BLaER1 treated with 17β-estradiol and CSF1 and Interleukin-3, amounts not matched to agents 10 nM and 100 nM (cell line): ENCODE data around the gene MARCHF2.
A peak's percentile ranks its signal among the peaks of the same experiment; 100 is the strongest.
"Not testable (repeated sequence)": the region's sequence is repeated elsewhere in the genome, so short reads cannot be mapped to it uniquely, and the experiment has no call there.

Source experiments
- H3K27ac ChIP-seq, 11 experiments: shearing (Covaris generic); formaldehyde crosslinking; 2 replicates each; pipeline ENCODE4 v1.8.1; 2022
- H3K27me3 ChIP-seq, 11 experiments: shearing (Covaris generic); formaldehyde crosslinking; 2 replicates each; pipeline ENCODE4 v1.8.1; 2022
- H3K36me3 ChIP-seq, 11 experiments: shearing (Covaris generic); formaldehyde crosslinking; 2 replicates each; pipeline ENCODE4 v1.8.1; 2022
- H3K4me1 ChIP-seq, 10 experiments: shearing (Covaris generic); formaldehyde crosslinking; 2 replicates each; pipeline ENCODE4 v1.8.1; 2022
- H3K4me2 ChIP-seq, 11 experiments: shearing (Covaris generic); formaldehyde crosslinking; 2 replicates each; pipeline ENCODE4 v1.8.1; 2022
- H3K4me3 ChIP-seq, 10 experiments: shearing (Covaris generic); formaldehyde crosslinking; 2 replicates each; pipeline ENCODE4 v1.8.1; 2022
- H3K9ac ChIP-seq, 11 experiments: shearing (Covaris generic); formaldehyde crosslinking; 2 replicates each; pipeline ENCODE4 v1.8.1; 2022
- H3K9me3 ChIP-seq, 11 experiments: shearing (Covaris generic); formaldehyde crosslinking; replicated peaks in 1 of 11; 2 replicates each; pipeline ENCODE4 v1.8.1; 2022
- H4K20me1 ChIP-seq, 11 experiments: shearing (Covaris generic); formaldehyde crosslinking; 2 replicates each; pipeline ENCODE4 v1.8.1; 2022
- Cebpa-rat ChIP-seq, 11 experiments: shearing (Covaris generic); IDR thresholded peaks; 2 replicates each; pipeline ENCODE4 v1.8.1; 2022

The MARCHF2 gene

DNA sequence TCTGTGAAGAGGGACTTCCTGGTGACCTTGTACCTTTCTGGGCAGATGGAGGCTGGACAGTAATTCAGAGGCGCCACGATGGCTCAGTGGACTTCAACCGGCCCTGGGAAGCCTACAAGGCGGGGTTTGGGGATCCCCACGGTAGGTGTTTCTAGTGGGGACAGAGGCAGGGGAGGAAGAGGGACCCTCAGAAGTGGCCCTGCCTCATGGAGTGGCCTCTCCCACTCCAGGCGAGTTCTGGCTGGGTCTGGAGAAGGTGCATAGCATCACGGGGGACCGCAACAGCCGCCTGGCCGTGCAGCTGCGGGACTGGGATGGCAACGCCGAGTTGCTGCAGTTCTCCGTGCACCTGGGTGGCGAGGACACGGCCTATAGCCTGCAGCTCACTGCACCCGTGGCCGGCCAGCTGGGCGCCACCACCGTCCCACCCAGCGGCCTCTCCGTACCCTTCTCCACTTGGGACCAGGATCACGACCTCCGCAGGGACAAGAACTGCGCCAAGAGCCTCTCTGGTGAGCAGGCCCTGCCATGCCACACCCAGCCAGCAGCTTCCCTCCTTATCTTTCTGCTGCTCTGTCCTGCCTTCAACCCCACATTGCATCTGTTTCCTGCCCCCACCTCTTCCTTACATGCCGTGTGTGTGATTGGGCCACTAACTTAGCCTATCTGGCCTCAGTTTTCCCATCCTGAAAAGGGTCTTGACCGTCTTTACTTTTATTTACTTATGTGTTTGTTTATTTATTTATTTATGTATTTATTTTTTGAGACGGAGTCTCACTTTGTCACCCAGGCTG is 41.9 kb upstream of the MARCHF2 start:
- Histone ChIP-seq H3K4me3 (no peak overlapping the region), H3K4me2 (peak overlapping the region in 2 of 11 experiments; percentile 11 to 28; a peak in 3 of 22 replicates), H3K4me1 (peaks cover 14 to 24% (median 21%) of the 10 kb centered on the region in 10 experiments), H3K36me3 (peaks cover 0 to 31% (median 19%) of the 10 kb centered on the region in 11 experiments; a peak in 16 of 22 replicates), H4K20me1 (peaks cover 0 to 11% (median 1%) of the 10 kb centered on the region in 11 experiments; a peak in 9 of 22 replicates), H3K27ac (peak overlapping the region in 1 of 11 experiments; percentile 16; a peak in 2 of 22 replicates), H3K9me3 (no peaks in the 10 kb centered on the region), H3K9ac (no peak overlapping the region; a peak in 1 of 22 replicates), H3K27me3 (peaks cover 12 to 24% (median 19%) of the 10 kb centered on the region in 11 experiments)
- TF ChIP-seq Cebpa-rat (IDR thresholded peaks at IDR 0.05) = no peak

DNA sequence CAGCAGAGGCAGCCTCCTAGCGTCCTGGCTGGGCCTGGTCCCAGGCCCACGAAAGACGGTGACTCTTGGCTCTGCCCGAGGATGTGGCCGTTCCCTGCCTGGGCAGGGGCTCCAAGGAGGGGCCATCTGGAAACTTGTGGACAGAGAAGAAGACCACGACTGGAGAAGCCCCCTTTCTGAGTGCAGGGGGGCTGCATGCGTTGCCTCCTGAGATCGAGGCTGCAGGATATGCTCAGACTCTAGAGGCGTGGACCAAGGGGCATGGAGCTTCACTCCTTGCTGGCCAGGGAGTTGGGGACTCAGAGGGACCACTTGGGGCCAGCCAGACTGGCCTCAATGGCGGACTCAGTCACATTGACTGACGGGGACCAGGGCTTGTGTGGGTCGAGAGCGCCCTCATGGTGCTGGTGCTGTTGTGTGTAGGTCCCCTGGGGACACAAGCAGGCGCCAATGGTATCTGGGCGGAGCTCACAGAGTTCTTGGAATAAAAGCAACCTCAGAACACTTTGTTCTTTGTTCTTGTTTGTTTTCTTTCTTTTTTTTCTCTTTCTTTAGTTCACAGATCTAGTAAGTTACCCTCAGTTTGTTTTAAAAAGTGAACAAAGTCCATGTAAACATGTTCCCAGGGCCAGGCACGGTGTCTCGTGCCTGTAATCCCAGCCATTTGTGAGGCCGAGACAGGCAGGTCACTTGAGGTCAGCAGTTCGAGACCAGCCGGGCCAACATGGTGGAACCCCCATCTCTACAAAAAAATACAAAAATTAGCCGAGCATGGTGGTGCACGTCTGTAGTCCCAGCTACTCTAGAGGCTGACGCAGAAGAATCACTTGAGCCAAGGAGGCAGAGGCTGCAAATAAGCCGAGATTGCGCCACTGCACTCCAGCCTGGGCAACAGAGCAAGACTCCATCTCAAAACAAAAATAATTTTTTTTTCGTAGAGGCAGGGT is 39.0 kb upstream of the MARCHF2 start:
- no peaks in the 10 kb centered on the region for H3K27me3 ChIP-seq
- peaks cover 0 to 4% (median 3%) of the 10 kb centered on the region in 11 experiments; a peak in 14 of 22 replicates for H3K9me3 ChIP-seq
- no peak overlapping the region for H3K9ac ChIP-seq
- H4K20me1 ChIP-seq = no peaks in the 10 kb centered on the region; a peak in 2 of 22 replicates
- no peak overlapping the region for H3K4me3 ChIP-seq
- H3K36me3 ChIP-seq = peaks cover 4 to 49% (median 24%) of the 10 kb centered on the region in 11 experiments; a peak in 16 of 22 replicates
- TF ChIP-seq Cebpa-rat (IDR thresholded peaks at IDR 0.05) = no peak
- H3K4me2 ChIP-seq = no peak overlapping the region
- H3K4me1 ChIP-seq = peaks cover 0 to 8% (median 6%) of the 10 kb centered on the region in 10 experiments; a peak in 11 of 20 replicates
- no peak overlapping the region for H3K27ac ChIP-seq

DNA sequence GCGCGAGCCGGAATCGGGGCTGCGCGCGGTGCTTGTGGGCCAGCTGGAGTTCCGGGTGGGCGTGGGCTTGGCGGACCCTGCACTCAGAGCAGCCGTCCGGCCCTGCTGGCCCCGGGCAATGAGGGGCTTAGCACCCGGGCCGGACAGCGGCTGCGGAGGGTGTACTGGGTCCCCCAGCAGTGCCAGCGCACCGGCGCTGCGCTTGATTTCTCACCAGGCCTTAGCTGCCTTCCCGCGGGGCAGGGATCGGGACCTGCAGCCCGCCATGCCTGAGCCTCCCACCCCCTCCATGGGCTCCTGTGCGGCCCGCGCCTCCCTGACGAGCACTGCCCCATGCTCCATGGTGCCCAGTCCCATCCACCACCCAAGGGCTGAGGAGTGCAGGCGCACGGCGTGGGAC is 37.3 kb upstream of the MARCHF2 start:
- H3K36me3 ChIP-seq = peaks cover 4 to 55% (median 31%) of the 10 kb centered on the region in 11 experiments; a peak in 16 of 22 replicates
- not testable (repeated sequence) for H3K9ac ChIP-seq, H3K4me3 ChIP-seq, H3K4me2 ChIP-seq, H4K20me1 ChIP-seq, H3K27me3 ChIP-seq, H3K4me1 ChIP-seq, H3K27ac ChIP-seq
- peaks cover 0 to 16% (median 11%) of the 10 kb centered on the region in 11 experiments; a peak in 17 of 22 replicates for H3K9me3 ChIP-seq

DNA sequence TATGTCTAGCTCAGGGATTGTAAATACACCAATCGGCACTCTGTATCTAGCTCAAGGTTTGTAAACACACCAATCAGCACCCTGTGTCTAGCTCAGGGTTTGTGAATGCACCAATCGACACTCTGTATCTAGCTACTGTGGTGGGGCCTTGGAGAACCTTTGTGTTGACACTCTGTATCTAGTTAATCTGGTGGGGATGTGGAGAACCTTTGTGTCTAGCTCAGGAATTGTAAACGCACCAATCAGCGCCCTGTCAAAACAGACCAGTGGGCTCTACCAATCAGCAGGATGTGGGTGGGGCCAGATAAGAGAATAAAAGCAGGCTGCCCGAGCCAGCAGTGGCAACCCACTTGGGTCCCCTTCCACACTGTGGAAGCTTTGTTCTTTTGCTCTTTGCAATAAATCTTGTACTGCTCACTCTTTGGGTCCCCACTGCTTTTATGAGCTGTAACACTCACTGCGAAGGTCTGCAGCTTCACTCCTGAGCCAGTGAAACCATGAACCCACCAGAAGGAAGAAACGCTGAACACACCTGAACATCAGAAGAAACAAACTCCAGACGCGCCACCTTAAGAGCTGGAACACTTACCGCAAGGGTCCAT is 36.6 kb upstream of the MARCHF2 start:
- H3K4me3 ChIP-seq, H4K20me1 ChIP-seq, H3K27me3 ChIP-seq, H3K27ac ChIP-seq, H3K4me1 ChIP-seq, H3K9ac ChIP-seq, H3K4me2 ChIP-seq: not testable (repeated sequence)
- Histone ChIP-seq H3K36me3 (peaks cover 4 to 55% (median 31%) of the 10 kb centered on the region in 11 experiments; a peak in 16 of 22 replicates), H3K9me3 (peaks cover 0 to 16% (median 11%) of the 10 kb centered on the region in 11 experiments; a peak in 17 of 22 replicates)

DNA sequence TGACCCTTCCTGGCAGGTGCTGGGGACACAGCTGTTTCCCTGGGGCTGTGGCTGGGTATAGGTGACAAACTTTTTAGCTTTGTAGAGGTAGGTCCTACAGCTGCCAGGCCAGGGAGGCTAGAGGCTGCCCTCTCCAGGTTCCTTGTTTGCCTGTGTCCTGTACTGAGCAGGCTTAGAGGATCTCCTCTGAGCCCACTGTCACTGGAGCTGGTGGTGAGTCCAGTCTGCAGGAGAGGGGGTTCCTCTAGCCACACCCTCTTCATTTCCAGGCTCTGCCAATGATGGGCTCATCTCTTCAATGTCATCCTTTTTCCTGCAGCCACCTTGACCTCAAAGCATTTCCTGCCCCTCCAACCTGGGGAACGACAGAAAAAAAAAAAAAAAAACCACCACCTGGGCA is 35.5 kb upstream of the MARCHF2 start:
- TF ChIP-seq Cebpa-rat (IDR thresholded peaks at IDR 0.05) = no peak
- H4K20me1 ChIP-seq = no peaks in the 10 kb centered on the region
- no peaks in the 10 kb centered on the region for H3K4me1 ChIP-seq
- no peak overlapping the region for H3K4me2 ChIP-seq
- no peak overlapping the region for H3K27ac ChIP-seq
- H3K9ac ChIP-seq = no peak overlapping the region
- H3K27me3 ChIP-seq = no peaks in the 10 kb centered on the region
- no peak overlapping the region for H3K4me3 ChIP-seq
- peaks cover 4 to 55% (median 31%) of the 10 kb centered on the region in 11 experiments; a peak in 16 of 22 replicates for H3K36me3 ChIP-seq
- peaks cover 0 to 16% (median 11%) of the 10 kb centered on the region in 11 experiments; a peak in 17 of 22 replicates for H3K9me3 ChIP-seq

DNA sequence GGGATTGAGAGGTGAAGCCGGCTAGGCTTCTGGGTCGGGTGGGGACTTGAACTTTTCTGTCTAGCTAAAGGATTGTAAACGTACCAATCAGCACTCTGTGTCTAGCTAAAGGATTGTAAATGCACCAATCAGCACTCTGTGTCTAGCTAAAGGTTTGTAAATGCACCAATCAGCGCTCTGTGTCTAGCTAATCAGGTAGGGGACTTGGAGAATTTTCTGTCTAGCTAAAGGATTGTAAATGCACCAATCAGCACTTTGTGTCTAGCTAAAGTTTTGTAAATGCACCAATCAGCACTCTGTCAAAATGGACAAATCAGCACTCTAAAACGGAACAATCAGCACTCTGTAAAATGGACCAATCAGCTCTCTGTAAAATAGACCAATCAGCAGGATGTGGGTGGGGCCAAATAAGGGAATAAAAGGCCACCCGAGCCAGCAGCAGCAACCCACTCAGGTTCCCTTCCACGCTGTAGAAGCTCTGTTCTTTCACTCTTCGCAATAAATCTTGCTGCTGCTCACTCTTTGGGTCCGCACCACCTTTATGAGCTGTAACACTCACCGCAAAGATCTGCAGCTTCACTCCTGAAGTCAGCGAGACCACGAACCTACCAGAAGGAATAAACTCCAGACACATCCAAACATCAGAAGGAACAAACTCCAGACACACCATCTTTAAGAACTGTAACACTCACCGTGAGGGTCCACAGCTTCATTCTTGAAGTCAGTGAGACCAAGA is 33.8 kb upstream of the MARCHF2 start:
- H4K20me1 ChIP-seq = not testable (repeated sequence)

DNA sequence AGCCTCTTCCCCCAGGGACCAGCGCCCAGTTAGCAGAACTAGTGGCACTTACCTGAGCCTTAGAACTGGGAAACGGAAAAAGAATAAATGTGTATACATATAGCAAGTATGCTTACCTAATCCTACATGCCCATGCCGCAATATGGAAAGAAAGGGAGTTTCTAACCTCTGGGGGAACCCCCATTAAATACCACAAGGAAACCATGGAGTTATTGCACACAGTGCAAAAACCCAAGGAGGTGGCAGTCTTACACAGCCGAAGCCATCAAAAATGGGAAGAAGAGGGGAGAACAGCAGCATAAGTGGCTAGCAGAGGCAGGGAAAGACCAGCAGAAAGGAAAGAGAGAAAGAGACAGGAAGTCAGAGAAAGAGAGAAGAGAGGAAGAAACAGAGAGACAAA is 28.5 kb upstream of the MARCHF2 start:
- H3K9ac ChIP-seq, H4K20me1 ChIP-seq, H3K4me3 ChIP-seq, H3K27me3 ChIP-seq: not testable (repeated sequence)
- peak overlapping the region in 3 of 11 experiments; percentile 43 to 61 (median 46); a peak in 6 of 22 replicates for H3K4me2 ChIP-seq
- H3K9me3 ChIP-seq = peaks cover 12 to 29% (median 22%) of the 10 kb centered on the region in 11 experiments
- H3K4me1 ChIP-seq = peaks cover 6 to 25% (median 8%) of the 10 kb centered on the region in 10 experiments; a peak in 13 of 20 replicates
- H3K36me3 ChIP-seq = peaks cover under 1 to 27% (median 17%) of the 10 kb centered on the region in 11 experiments; a peak in 17 of 22 replicates
- 0 out of 22 replicates have a peak overlapping the region, but pooled peaks of 1 of the 11 experiments have one; percentile 13 for H3K27ac ChIP-seq

More for the DNA sequence above, 33.8 kb upstream of the MARCHF2 start:
- Histone ChIP-seq H3K9me3 (peaks cover 0 to 16% (median 11%) of the 10 kb centered on the region in 11 experiments; a peak in 17 of 22 replicates), H3K36me3 (peaks cover 4 to 42% (median 18%) of the 10 kb centered on the region in 11 experiments; a peak in 13 of 22 replicates)
- H3K4me2 ChIP-seq, H3K9ac ChIP-seq, H3K4me3 ChIP-seq, H3K4me1 ChIP-seq, H3K27ac ChIP-seq, H3K27me3 ChIP-seq: not testable (repeated sequence)

DNA sequence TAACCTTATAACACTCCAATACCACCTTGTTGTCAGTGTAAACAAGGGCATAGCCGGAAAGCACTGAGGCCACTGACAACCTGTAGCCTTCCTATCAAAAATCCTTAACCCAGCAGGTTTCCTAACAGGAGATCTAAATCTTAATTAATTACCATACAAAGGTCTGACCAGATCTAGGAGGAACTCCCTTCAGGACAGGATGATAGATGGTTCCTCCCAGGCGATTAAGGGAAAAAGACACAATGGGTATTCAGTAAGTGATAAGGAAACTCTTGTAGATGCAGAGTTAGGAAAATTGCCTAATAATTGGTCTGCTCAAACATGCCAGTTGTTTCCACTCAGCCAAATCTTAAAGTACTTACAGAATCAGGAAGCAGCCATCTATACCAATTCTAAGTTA is 28.0 kb upstream of the MARCHF2 start:
- H3K4me3 ChIP-seq, H3K27me3 ChIP-seq, H4K20me1 ChIP-seq, H3K9ac ChIP-seq: not testable (repeated sequence)
- peaks cover 8 to 24% (median 19%) of the 10 kb centered on the region in 11 experiments for H3K9me3 ChIP-seq
- 0 out of 22 replicates have a peak overlapping the region, but pooled peaks of 1 of the 11 experiments have one; percentile 13 for H3K27ac ChIP-seq
- H3K36me3 ChIP-seq = peaks cover 0 to 22% (median 16%) of the 10 kb centered on the region in 11 experiments; a peak in 17 of 22 replicates
- H3K4me1 ChIP-seq = peaks cover 6 to 25% (median 9%) of the 10 kb centered on the region in 10 experiments; a peak in 13 of 20 replicates
- H3K4me2 ChIP-seq = peak overlapping the region in 3 of 11 experiments; percentile 43 to 61 (median 46); a peak in 6 of 22 replicates

DNA sequence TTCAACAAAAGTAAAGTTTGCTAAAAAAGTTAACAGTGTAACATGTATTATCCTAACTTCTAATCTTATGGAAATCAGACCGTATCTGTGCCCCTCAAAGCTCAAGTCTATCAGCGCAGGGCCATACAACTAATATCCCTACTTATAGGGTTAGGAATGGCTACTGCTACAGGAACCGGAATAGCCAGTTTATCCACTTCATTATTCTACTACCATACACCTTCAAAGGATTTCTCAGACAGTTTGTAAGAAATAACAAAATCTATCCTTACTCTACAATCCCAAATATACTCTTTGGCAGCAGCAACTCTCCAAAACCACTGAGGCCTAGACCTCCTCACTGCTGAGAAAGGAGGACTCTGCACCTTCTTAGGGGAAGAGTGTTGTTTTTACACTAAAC is 27.5 kb upstream of the MARCHF2 start:
- Histone ChIP-seq H3K36me3 (peaks cover 0 to 22% (median 16%) of the 10 kb centered on the region in 11 experiments; a peak in 17 of 22 replicates), H3K9me3 (peaks cover 8 to 22% (median 19%) of the 10 kb centered on the region in 11 experiments), H3K4me2 (peak overlapping the region in 2 of 11 experiments; percentile 46 to 57; a peak in 5 of 22 replicates), H3K4me1 (peaks cover 6 to 25% (median 9%) of the 10 kb centered on the region in 10 experiments; a peak in 13 of 20 replicates)
- H3K27me3 ChIP-seq, H4K20me1 ChIP-seq, H3K9ac ChIP-seq, H3K4me3 ChIP-seq, H3K27ac ChIP-seq: not testable (repeated sequence)

DNA sequence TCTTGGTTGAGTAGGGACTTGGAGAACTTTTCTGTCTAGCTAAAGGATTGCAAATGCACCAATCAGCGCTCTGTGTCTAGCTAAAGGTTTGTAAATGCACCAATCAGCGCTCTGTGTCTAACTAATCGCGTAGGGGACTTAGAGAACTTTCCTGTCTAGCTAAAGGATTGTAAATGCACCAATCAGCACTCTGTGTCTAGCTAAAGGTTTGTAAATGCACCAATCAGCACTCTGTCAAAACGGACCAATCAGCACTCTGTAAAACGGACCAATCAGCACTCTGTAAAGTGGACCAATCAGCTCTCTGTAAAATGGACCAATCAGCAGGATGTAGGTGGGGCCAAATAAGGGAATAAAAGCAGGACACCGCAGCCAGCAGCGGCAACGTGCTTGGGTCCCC is 26.7 kb upstream of the MARCHF2 start:
- not testable (repeated sequence) for H3K4me3 ChIP-seq, H4K20me1 ChIP-seq, H3K9ac ChIP-seq, H3K27ac ChIP-seq, H3K27me3 ChIP-seq
- peaks cover 0 to 22% (median 16%) of the 10 kb centered on the region in 11 experiments; a peak in 17 of 22 replicates for H3K36me3 ChIP-seq
- H3K4me2 ChIP-seq = peak overlapping the region in 2 of 11 experiments; percentile 46 to 57; a peak in 3 of 22 replicates
- peaks cover 8 to 22% (median 19%) of the 10 kb centered on the region in 11 experiments for H3K9me3 ChIP-seq
- H3K4me1 ChIP-seq = peaks cover 12 to 31% (median 15%) of the 10 kb centered on the region in 10 experiments
